Upper lobe of left lung (tissue), 6 donors: ENCODE measurements around the gene REXO4. TPM values are rescaled to one million over a fixed set of nuclear protein-coding genes. Genes with fewer than 3 reads are reported as not detected.

Experiments
- ATAC-seq, 2 donors: fragments of 200-7000 bp; cut with Tn5 transposase; one replicate each; pipeline ENCODE4 v1.9.1; 2022; ENCODE audit warnings: mild to moderate bottlenecking in 2 of 2, moderate library complexity in 2 of 2; ENCODE audit not compliant: low FRiP score in 2 of 2
- DNase-seq, 2 donors: peaks; one replicate each; pipeline ENCODE4 v3.0.0-alpha.2; 2019 to 2020
- H3K27ac ChIP-seq, 4 donors: fragments of 200-600 bp; sonication (generic); one replicate each; pipeline ENCODE4 v1.5.1; 2016 to 2019
- H3K27me3 ChIP-seq, 4 donors: fragments of 200-600 bp; sonication (generic); one replicate each; pipeline ENCODE4 v1.5.1; 2017 to 2019
- H3K36me3 ChIP-seq, 4 donors: fragments of 200-600 bp; sonication (generic); one replicate each; pipeline ENCODE4 v1.5.1; 2016 to 2019
- H3K4me1 ChIP-seq, 4 donors: fragments of 200-600 bp; sonication (generic); one replicate each; pipeline ENCODE4 v1.5.1; 2018 to 2019
- H3K4me3 ChIP-seq, 4 donors: fragments of 200-600 bp; sonication (generic); one replicate each; pipeline ENCODE4 v1.5.1; 2017 to 2019; ENCODE audit warnings: mild to moderate bottlenecking in 2 of 4, moderate library complexity in 1 of 4
- H3K9me3 ChIP-seq, 4 donors: fragments of 200-600 bp; sonication (generic); one replicate each; pipeline ENCODE4 v1.5.1; 2018 to 2019
- EP300 ChIP-seq, 4 donors: sonication (generic); formaldehyde crosslinking; IDR thresholded peaks; one replicate each; pipeline ENCODE4 v1.5.1; 2017; ENCODE audit warnings: antibody characterized with exemption in 4 of 4, control low read depth in 2 of 4
- POLR2A ChIP-seq, 4 donors: fragments of 450-650 bp; IDR thresholded peaks; one replicate each; pipeline ENCODE4 v1.5.1; 2016 to 2017; ENCODE audit warnings: antibody characterized with exemption in 4 of 4, mild to moderate bottlenecking in 2 of 4
- POLR2AphosphoS5 ChIP-seq, 2 donors: sonication (generic); formaldehyde crosslinking; IDR thresholded peaks; one replicate each; pipeline ENCODE4 v1.5.1; 2017; ENCODE audit warnings: antibody characterized with exemption in 2 of 2
- WGBS, 2 donors: methylation state at CpG; one replicate each; pipeline ENCODE4 v1.1.5; 2017 to 2018; 5-methylcytosine and 5-hydroxymethylcytosine counted together
- total RNA-seq, 6 donors: library from RNA; depleted of rRNA in 4 of 6; stranded (reverse); fragments of >200 nt in 4 of 6; gene quantifications; one replicate each; pipeline versions ENCODE4 v1.1.0 to v1.2.1, GENCODE V29; 2016 to 2021
- TF ChIP-seq, protein P1 (sequence below), 6 experiments: fragments of 450-650 bp in 4 of 6; fragments of 200-600 bp in 2 of 6; sonication (generic) in 2 of 6; IDR thresholded peaks; one replicate each; pipeline ENCODE4 v1.5.1; 2016 to 2019; ENCODE audit warnings: antibody characterized with exemption in 6 of 6
- donor health status: DM: no; HTN: no; CAD: no; lungs with moderate emphysema.
- donor health status: DM: no; HTN: yes; CAD: no; lungs with severe emphysema.

REXO4 gene
- total RNA-seq, 6 donors from 2014 or later: 14.7 to 34.3 (median 23.1) TPM

GRCh38 chr9:133421615-133422542, 4.1 kb upstream of the REXO4 start, which contains the start of gene ADAMTS13:
Gene ADAMTS13 (plus strand): TSS chr9:133422367. CDS start chr9:133422444, 77 bp downstream.
- TF ChIP-seq POLR2AphosphoS5 (IDR thresholded peaks at IDR 0.05) (no peak), EP300 (IDR thresholded peaks at IDR 0.05) (no peak), POLR2A (IDR thresholded peaks at IDR 0.05) (no peak)
- TF ChIP-seq, protein P1, sequence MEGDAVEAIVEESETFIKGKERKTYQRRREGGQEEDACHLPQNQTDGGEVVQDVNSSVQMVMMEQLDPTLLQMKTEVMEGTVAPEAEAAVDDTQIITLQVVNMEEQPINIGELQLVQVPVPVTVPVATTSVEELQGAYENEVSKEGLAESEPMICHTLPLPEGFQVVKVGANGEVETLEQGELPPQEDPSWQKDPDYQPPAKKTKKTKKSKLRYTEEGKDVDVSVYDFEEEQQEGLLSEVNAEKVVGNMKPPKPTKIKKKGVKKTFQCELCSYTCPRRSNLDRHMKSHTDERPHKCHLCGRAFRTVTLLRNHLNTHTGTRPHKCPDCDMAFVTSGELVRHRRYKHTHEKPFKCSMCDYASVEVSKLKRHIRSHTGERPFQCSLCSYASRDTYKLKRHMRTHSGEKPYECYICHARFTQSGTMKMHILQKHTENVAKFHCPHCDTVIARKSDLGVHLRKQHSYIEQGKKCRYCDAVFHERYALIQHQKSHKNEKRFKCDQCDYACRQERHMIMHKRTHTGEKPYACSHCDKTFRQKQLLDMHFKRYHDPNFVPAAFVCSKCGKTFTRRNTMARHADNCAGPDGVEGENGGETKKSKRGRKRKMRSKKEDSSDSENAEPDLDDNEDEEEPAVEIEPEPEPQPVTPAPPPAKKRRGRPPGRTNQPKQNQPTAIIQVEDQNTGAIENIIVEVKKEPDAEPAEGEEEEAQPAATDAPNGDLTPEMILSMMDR (IDR thresholded peaks at IDR 0.05): no peak
- H3K9me3 ChIP-seq: no peaks in the 10 kb centered on the region
- no peaks in the 10 kb centered on the region for H3K36me3 ChIP-seq
- DNase-seq (no peak), ATAC-seq (no peak)
- 32 to 49% methylated on average over 16 to 23 of the region's 23 CpGs for WGBS, 2 donors
- H3K4me3 ChIP-seq: no peak within 1 kb of the TSS
- H3K4me1 ChIP-seq: peaks cover 9 to 25% (median 11%) of the 10 kb centered on the region in 4 donors
- peak within 1 kb of the TSS in 1 of 4 donors; percentile 16 for H3K27ac ChIP-seq
- no peaks in the 10 kb centered on the region for H3K27me3 ChIP-seq

DNA sequence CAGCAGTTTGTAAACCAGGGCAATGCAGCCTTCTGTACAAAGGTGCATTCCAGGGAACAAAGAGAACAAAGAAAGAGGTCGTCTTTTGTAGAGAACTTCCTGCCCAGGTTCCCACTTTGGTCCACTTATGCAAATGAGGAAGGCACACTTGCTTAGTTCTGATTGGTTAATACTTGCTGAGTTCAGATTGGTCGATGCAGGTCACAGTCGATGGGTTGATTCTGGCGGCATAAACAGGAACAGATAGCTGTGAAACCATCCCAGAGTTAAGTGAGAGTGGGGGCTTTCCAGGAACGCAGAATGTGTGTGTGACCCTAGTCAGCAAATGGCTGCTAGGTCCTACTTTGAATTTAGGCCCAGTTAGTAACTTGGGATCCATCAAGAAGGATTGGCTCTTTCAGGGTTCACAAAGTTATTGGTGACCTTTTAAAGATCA, 2.6 kb upstream of the REXO4 start:
- ATAC-seq: no peak
- 61 to 65% methylated on average over 5 of the region's 5 CpGs for WGBS, 2 donors
- H3K4me3 ChIP-seq: no peak overlapping the region
- peaks cover 19 to 40% (median 24%) of the 10 kb centered on the region in 4 donors for H3K4me1 ChIP-seq
- peaks cover 0 to 4% (median 0%) of the 10 kb centered on the region in 4 donors for H3K36me3 ChIP-seq
- H3K27ac ChIP-seq: no peak overlapping the region
- no peak for DNase-seq
- TF ChIP-seq, protein P1 (IDR thresholded peaks at IDR 0.05): no peak
- no peak for TF ChIP-seq EP300 (IDR thresholded peaks at IDR 0.05)
- no peak for TF ChIP-seq POLR2AphosphoS5 (IDR thresholded peaks at IDR 0.05)
- no peak for TF ChIP-seq POLR2A (IDR thresholded peaks at IDR 0.05)
- H3K27me3 ChIP-seq: no peaks in the 10 kb centered on the region
- no peaks in the 10 kb centered on the region for H3K9me3 ChIP-seq

DNA sequence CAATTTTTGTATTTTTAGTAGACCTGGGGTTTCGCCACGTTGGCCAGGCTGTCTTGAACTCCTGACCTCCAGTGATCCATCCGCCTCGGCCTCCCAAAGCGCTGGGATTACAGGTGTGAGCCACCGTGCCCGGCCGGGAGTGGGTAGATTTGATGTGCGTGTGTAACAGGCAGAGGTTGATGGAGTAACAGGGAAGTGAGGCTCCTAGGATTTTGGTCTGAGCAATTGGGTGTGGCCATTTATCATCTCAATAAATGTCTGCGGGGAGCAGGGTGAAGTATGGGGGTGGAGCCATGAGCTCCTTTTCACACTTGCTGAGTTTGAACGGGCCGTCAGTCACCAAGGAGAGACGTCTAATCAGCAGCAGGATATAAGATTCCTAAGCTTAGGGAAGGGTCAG, 1.2 kb upstream of the REXO4 start:
- H3K27me3 ChIP-seq: no peaks in the 10 kb centered on the region
- no peak overlapping the region for H3K4me3 ChIP-seq
- peaks cover 0 to 18% (median 8%) of the 10 kb centered on the region in 4 donors for H3K36me3 ChIP-seq
- no peak overlapping the region for H3K27ac ChIP-seq
- TF ChIP-seq POLR2AphosphoS5 (IDR thresholded peaks at IDR 0.05) (no peak), EP300 (IDR thresholded peaks at IDR 0.05) (no peak), POLR2A (IDR thresholded peaks at IDR 0.05) (no peak)
- TF ChIP-seq, protein P1 (IDR thresholded peaks at IDR 0.05): no peak
- H3K9me3 ChIP-seq: no peaks in the 10 kb centered on the region
- WGBS, 2 donors: 79% methylated on average over 13 of the region's 13 CpGs
- DNase-seq (no peak), ATAC-seq (no peak)
- H3K4me1 ChIP-seq: peaks cover 19 to 41% (median 25%) of the 10 kb centered on the region in 4 donors

- WGBS, 2 donors: 74 to 79% methylated on average over 1 of the region's 1 CpG
- TF ChIP-seq POLR2AphosphoS5 (IDR thresholded peaks at IDR 0.05) (no peak), POLR2A (IDR thresholded peaks at IDR 0.05) (no peak), EP300 (IDR thresholded peaks at IDR 0.05) (no peak)
- TF ChIP-seq, protein P1 (IDR thresholded peaks at IDR 0.05): no peak
- H3K4me3 ChIP-seq: no peak overlapping the region
- no peaks in the 10 kb centered on the region for H3K9me3 ChIP-seq
- no peak for ATAC-seq
- no peak overlapping the region for H3K27ac ChIP-seq
- no peak for DNase-seq
- H3K27me3 ChIP-seq: no peaks in the 10 kb centered on the region
- peaks cover 13 to 57% (median 40%) of the 10 kb centered on the region in 4 donors for H3K36me3 ChIP-seq
- peaks cover 12 to 29% (median 23%) of the 10 kb centered on the region in 4 donors for H3K4me1 ChIP-seq
Measured at GRCh38 chr9:133415170-133415569, 2.6 kb downstream of the REXO4 start.
